ENCODE measurements around the gene ADAMTS8. TPM values are rescaled to one million over a fixed set of nuclear protein-coding genes. Genes with fewer than 3 reads are reported as not detected.

Gene ADAMTS8
- total RNA-seq, 4 donors from 2014 or later: 1.2 to 7.3 (median 4.6) TPM

- no peak overlapping the region for H3K4me3 ChIP-seq
- no peaks in the 10 kb centered on the region for H3K36me3 ChIP-seq
- no peaks in the 10 kb centered on the region for H3K9me3 ChIP-seq
- H3K27me3 ChIP-seq: no peaks in the 10 kb centered on the region
- intact Hi-C loops (cut with DNase I; ENCODE audit: low total_unique reads): no loop called here
- H3K4me1 ChIP-seq: peaks cover 13 to 18% of the 10 kb centered on the region in 2 donors
- DNase-seq: no peak
- H3K27ac ChIP-seq: no peak overlapping the region
- TF ChIP-seq CTCF (IDR thresholded peaks at IDR 0.05) (no peak), POLR2A (IDR thresholded peaks at IDR 0.05) (no peak)
Observed at GRCh38 chr11:130475426-130476053, 47.1 kb upstream of the ADAMTS8 start.

GRCh38 chr11:130474637-130475400 lies 46.4 kb upstream of the ADAMTS8 start:
- no peak for TF ChIP-seq CTCF (IDR thresholded peaks at IDR 0.05)
- no peak for TF ChIP-seq POLR2A (IDR thresholded peaks at IDR 0.05)
- DNase-seq: no peak
- Histone ChIP-seq H3K27me3 (no peaks in the 10 kb centered on the region), H3K36me3 (no peaks in the 10 kb centered on the region), H3K4me3 (no peak overlapping the region), H3K9me3 (no peaks in the 10 kb centered on the region), H3K4me1 (peaks cover 13 to 18% of the 10 kb centered on the region in 2 donors), H3K27ac (no peak overlapping the region)
- intact Hi-C loops (cut with DNase I; ENCODE audit: low total_unique reads): no loop called here

- Histone ChIP-seq H3K27me3 (no peaks in the 10 kb centered on the region), H3K27ac (no peak overlapping the region), H3K4me1 (peaks cover 7 to 13% of the 10 kb centered on the region in 2 donors), H3K4me3 (no peak overlapping the region), H3K36me3 (no peaks in the 10 kb centered on the region), H3K9me3 (no peaks in the 10 kb centered on the region)
- intact Hi-C loops (cut with DNase I; ENCODE audit: low total_unique reads): no loop called here
- TF ChIP-seq POLR2A (IDR thresholded peaks at IDR 0.05): no peak
- no peak for TF ChIP-seq CTCF (IDR thresholded peaks at IDR 0.05)
- no peak for DNase-seq
Observed at GRCh38 chr11:130473795-130474377, 45.5 kb upstream of the ADAMTS8 start.

- Histone ChIP-seq H3K4me1 (peaks cover under 1 to 7% of the 10 kb centered on the region in 2 donors), H3K27me3 (no peaks in the 10 kb centered on the region), H3K9me3 (no peaks in the 10 kb centered on the region), H3K36me3 (no peaks in the 10 kb centered on the region), H3K27ac (no peak overlapping the region), H3K4me3 (no peak overlapping the region)
- DNase-seq: no peak
- intact Hi-C loops (cut with DNase I; ENCODE audit: low total_unique reads): no loop called here
- no peak for TF ChIP-seq POLR2A (IDR thresholded peaks at IDR 0.05)
- no peak for TF ChIP-seq CTCF (IDR thresholded peaks at IDR 0.05)
Observed at GRCh38 chr11:130473056-130473794, 44.8 kb upstream of the ADAMTS8 start.
